ENCODE measurements around the gene MPRIP. TPM values are rescaled to one million over a fixed set of nuclear protein-coding genes. Genes with fewer than 3 reads are reported as not detected.
A peak's percentile ranks its signal among the peaks of the same experiment; 100 is the strongest.

Gene MPRIP
- total RNA-seq, 1 experiment from 2014 or later = 132 TPM

DNA sequence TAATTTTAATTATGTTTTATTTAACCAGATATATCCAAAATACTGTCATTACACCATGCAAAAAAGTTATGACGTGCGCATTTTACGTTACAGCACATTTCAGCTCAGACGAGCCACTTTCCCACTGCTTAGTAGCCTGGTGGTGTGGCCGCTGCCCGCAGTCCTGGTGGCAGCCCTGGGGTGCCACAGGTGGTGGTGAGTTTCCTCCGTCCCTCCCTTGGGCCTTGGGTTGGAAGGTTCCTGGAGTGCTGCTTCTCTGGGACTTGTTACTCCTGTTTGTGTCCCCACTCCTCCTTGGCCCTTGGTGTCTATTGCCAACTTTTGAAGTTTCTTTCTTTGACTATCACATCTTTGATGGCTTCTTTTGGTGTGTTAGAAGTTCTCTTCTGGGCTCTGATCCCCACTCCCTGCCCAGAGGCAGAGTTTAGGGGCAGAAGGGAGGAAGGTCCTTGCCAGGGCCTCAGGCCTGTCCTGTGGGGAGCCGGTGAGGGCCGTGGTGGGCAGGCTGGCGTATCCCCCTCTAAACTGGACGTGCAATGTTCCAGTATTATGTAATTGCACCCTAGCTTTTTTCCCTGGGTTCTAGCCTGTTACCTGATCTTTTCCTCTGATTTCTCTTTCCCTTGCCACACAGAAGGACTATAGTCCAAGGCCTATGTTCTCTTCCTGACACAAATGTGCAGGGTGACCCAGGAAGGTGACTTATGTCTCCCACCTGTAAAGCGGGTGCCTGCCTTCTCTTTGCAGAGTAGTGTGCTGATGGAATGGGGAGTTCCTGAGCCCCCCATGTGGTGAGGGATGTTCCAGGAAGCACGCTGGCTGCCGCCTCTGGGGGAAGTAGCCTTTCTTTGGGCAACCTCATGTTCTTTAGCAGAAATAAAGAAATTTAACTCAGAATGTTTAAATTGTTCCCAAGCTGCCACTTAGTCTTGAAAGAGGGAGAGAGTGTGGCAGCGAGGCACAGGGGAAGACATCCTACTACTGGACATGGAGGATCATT is 8.4 kb downstream of the MPRIP start:
- Mint-ChIP-seq H3K36me3 (ENCODE audit: insufficient read depth in 1 of 3, low read depth in 3 of 3) (peaks cover 0 to 7% (median 7%) of the 10 kb centered on the region in 3 experiments; a peak in 5 of 7 replicates), H3K27me3 (ENCODE audit: low read depth) (no peaks in the 10 kb centered on the region), H3K4me3 (no peak overlapping the region), H3K9me3 (peaks cover 0 to 3% of the 10 kb centered on the region in 2 experiments; a peak in 1 of 5 replicates), H3K4me1 (peaks cover 15 to 17% of the 10 kb centered on the region in 2 experiments), H3K27ac (peak overlapping the region in 2 of 3 experiments; percentile 19 to 70; a peak in 4 of 7 replicates)
- peak; percentile 23 for DNase-seq
- no peak overlapping the region for H2BK15ac ChIP-seq (ENCODE audit: low read depth, low read length)
- H3K23ac ChIP-seq (ENCODE audit: insufficient read length, low read depth, low read length) = no peak overlapping the region
- H3K4me1 ChIP-seq (ENCODE audit: insufficient read depth, low read length) = no peaks in the 10 kb centered on the region
- peaks cover 16% of the 10 kb centered on the region; the same call in 1 of the 2 replicates for H3K79me2 ChIP-seq (ENCODE audit: insufficient read depth, low read length)
- H2AK5ac ChIP-seq (ENCODE audit: insufficient read length, low read length) = no peak overlapping the region
- no peak overlapping the region for H2BK120ac ChIP-seq (ENCODE audit: low read depth, low read length, poor library complexity, severe bottlenecking)
- H2BK5ac ChIP-seq (ENCODE audit: insufficient read length, low read length) = no peak overlapping the region
- H3K14ac ChIP-seq (ENCODE audit: insufficient read depth, low read length) = no peak overlapping the region
- H3K4ac ChIP-seq (ENCODE audit: low read depth, low read length) = no peak overlapping the region
- no peaks in the 10 kb centered on the region for H3K23me2 ChIP-seq (ENCODE audit: insufficient read length, low read depth, low read length, poor library complexity, severe bottlenecking)
- TF ChIP-seq, protein P1, sequence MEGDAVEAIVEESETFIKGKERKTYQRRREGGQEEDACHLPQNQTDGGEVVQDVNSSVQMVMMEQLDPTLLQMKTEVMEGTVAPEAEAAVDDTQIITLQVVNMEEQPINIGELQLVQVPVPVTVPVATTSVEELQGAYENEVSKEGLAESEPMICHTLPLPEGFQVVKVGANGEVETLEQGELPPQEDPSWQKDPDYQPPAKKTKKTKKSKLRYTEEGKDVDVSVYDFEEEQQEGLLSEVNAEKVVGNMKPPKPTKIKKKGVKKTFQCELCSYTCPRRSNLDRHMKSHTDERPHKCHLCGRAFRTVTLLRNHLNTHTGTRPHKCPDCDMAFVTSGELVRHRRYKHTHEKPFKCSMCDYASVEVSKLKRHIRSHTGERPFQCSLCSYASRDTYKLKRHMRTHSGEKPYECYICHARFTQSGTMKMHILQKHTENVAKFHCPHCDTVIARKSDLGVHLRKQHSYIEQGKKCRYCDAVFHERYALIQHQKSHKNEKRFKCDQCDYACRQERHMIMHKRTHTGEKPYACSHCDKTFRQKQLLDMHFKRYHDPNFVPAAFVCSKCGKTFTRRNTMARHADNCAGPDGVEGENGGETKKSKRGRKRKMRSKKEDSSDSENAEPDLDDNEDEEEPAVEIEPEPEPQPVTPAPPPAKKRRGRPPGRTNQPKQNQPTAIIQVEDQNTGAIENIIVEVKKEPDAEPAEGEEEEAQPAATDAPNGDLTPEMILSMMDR (conservative IDR thresholded peaks at IDR 0.05) = no peak
- H3K56ac ChIP-seq (ENCODE audit: insufficient read length, low read depth, low read length) = no peak overlapping the region
- no peaks in the 10 kb centered on the region for H4K20me1 ChIP-seq (ENCODE audit: control insufficient read depth, insufficient read depth, insufficient read length)
- WGBS (ENCODE audit: extremely low coverage, insufficient read length, low lambda C conversion rate) = no CpG with 5 or more reads among the region's 15 CpGs
- H2AFZ ChIP-seq (ENCODE audit: low read length) = no peak overlapping the region
- H3K27ac ChIP-seq (ENCODE audit: insufficient read length, low read depth, low read length) = no peak overlapping the region
- H4K5ac ChIP-seq (ENCODE audit: insufficient read length, low read depth, low read length) = no peak overlapping the region
- no peak overlapping the region for H4K91ac ChIP-seq (ENCODE audit: insufficient read length, low read depth, low read length)
- no peak overlapping the region for H3T11ph ChIP-seq (ENCODE audit: low read length)
- no peak overlapping the region for H2BK20ac ChIP-seq (ENCODE audit: low read depth, low read length, poor library complexity, severe bottlenecking)
- H3K9ac ChIP-seq (ENCODE audit: extremely low read depth, insufficient read length, low read length) = no peak overlapping the region
- no peak overlapping the region for H4K8ac ChIP-seq (replicated peaks; ENCODE audit: insufficient read length, low read depth, low read length)
- H3K79me1 ChIP-seq (ENCODE audit: insufficient read depth, low read depth, low read length, poor library complexity, severe bottlenecking) = peaks cover 9% of the 10 kb centered on the region
- no peaks in the 10 kb centered on the region for H3K9me3 ChIP-seq (ENCODE audit: control insufficient read depth, low read depth, low read length)
- H3K4me2 ChIP-seq (ENCODE audit: insufficient read depth, insufficient read length, low read length) = no peak overlapping the region
- no peak overlapping the region for H2BK12ac ChIP-seq (ENCODE audit: insufficient read length, low read depth, low read length)
- no peak overlapping the region for H3K18ac ChIP-seq (ENCODE audit: insufficient read length, low read depth, low read length)
- H3K27me3 ChIP-seq (ENCODE audit: insufficient read depth, low read length) = no peaks in the 10 kb centered on the region

Data from H9 (cell line).